ENCODE results near the gene C1QC.

C1QC gene

DNA sequence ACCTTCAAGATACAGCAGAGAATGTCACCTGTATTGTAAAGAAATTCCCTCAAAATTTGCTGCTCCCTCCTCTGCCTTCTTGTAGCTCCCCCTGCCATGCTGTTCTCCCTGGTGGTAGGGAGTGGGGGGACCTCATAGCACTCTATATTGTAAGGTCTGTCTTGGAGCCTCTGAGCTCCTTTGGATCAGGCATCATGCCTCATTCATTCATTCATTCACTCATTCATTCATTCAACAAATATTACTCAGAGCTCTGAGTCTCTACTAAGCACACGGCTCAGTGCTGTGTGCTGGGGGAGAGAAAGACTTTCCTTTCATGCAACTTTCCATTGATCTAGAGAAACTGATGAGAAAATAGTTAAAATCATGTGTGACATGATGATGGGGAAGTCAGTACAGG is 40.1 kb downstream of the C1QC start:
- DNase-seq, result no peak

DNA sequence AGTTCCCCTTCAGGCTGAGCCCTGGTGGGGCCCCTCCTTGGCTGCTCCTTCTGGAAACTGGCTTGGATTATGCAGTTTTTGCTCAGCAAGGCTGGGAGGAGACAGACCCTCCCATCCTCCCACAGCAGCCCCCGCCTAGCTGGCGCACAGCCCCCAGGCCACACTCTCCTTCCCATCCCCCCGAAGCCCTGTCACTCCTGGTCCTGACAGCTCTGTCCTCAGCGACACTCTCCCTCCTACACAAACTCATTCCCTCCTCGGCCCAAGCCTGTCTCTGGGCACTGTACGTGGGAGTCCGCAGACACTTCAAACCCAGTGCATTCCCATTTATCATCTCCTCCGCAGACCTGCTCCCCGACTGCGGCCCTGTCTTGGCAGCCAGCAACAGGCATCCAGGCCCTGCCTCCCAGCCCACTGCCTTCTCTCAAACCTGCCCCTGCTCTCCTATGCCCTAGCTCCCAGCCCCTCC is 42.2 kb downstream of the C1QC start:
- no peak for DNase-seq

DNA sequence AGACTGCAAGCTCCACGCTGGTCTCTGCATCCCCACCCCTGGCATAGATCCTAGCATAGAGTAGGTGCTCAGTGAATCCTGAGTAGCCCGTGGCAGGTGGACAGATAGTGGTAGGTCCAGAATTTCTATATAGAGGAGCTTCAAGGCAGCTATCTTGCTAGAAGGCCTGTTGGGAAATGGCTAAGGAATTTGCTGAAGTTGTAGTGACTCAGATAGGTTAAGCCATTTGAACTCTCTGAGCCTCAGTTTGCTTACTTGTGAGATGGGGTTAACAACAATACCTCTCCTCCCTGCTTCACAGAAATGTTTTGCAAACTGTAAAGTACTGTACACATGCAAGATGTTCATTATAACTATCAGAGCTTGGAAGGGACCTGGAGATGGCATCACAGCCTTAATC is 43.8 kb downstream of the C1QC start:
- no peak for DNase-seq

DNA sequence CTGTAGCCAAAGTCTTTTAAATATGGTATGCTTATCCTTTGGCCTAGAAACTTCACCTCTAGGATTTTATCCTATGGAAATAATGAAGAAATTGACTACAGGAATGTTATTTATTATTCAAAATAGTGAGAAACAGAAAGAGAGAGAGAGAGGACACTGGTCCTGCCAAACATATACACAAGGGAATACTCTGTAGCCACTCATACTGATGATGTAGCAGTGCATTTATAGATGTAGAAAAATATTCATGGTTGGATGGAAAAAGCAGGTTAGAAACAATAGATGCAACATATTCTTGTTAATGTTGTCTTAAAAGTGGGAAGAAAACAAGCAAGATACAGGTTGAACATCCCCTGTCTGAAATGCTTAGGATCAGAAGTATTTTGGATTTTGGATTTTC is 45.0 kb downstream of the C1QC start:
- no peak for DNase-seq

DNA sequence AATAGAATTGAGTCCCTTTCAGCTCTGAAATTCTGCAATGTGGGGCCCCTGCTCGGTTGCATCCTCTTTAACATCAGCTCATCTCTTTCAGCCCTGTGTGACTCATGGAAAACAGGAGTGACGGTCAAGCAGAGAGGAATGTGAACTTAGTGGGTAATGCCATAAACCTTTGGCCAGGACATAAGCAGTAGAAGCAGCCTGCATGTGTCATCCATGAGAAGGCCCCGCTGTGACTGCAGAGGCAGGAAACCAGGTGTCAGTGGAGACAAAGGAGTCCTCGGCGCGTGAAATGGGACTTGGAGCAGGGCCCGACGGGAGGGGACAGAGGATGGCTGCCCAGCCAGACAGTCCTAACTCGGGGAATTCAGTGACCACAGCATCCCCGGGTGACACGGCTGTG is 46.1 kb downstream of the C1QC start:
- peak; percentile 71 for DNase-seq

GRCh38 chr1:22691031-22691753 is 47.8 kb downstream of the C1QC start:
- DNase-seq, result no peak

GRCh38 chr1:22694172-22694571 is 50.7 kb downstream of the C1QC start:
- DNase-seq, result no peak

DNA sequence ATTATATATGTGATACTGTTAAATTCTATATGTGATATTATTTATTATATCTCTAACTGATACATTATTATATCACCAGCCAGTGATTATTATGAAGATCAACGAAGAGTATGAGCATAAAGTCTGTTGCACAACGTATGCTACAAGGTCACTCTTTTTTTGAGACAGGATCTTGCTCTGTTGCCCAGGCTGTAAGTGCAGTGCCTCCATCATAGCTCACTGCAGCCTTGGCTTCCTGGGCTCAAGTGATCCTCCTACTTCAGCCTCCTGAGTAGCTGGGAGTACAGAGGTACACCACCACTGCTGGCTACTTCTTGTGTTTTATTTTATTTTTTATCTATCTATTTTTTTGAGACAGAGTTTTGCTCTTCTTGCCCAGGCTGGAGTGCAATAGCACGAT is 53.2 kb downstream of the C1QC start:
- no peak for DNase-seq
